HG03196 (cell line): ENCODE results near the gene ABI3BP.

Experiments
- ATAC-seq: cut with Tn5 transposase; IDR thresholded peaks from one replicate; pipeline ENCODE4 v1.9.1; 2021; ENCODE audit not compliant: unreplicated experiment

ABI3BP gene

GRCh38 chr3:100702082-100702979 lies 290.9 kb downstream of the ABI3BP start:
- no peak for ATAC-seq

GRCh38 chr3:100700708-100701107 lies 292.5 kb downstream of the ABI3BP start:
- no peak for ATAC-seq
